A549 (cell line): Measurements from ENCODE around the gene RPAIN. TPM values are rescaled to one million over a fixed set of nuclear protein-coding genes. Genes with fewer than 3 reads are reported as not detected.
A peak's percentile ranks its signal among the peaks of the same experiment; 100 is the strongest.

Experiments used
- ATAC-seq, 2 experiments: fragments of 200-7000 bp in 1 of 2; fragments of >200 bp in 1 of 2; cut with Nextera tagmentation in 1 of 2; cut with Tn5 transposase in 1 of 2; 3 replicates each; pipeline versions ENCODE4 v1.8.0 to v1.9.1; 2018 to 2020; ENCODE audit warnings: mild to moderate bottlenecking in 1 of 2, moderate library complexity in 1 of 2
- CTCF ChIA-PET: fragments of 300-600 bp; sonication (Branson Sonifier 250); formaldehyde crosslinking; extraction: SDS; loops from one replicate; lab custom pipeline; 2021; ENCODE audit warnings: antibody characterized with exemption, inconsistent platforms; lab: Yijun Ruan, JAX
- POLR2A ChIA-PET: fragments of 350-600 bp; formaldehyde crosslinking; extraction: SDS; loops from one replicate; lab custom pipeline; 2021; ENCODE audit warnings: antibody characterized with exemption, inconsistent platforms; lab: Yijun Ruan, JAX
- DNase-seq, 2 experiments: peaks; one replicate each; pipeline versions ENCODE4 v3.0.0 to v3.0.0-alpha.2; 2011 to 2016; ENCODE audit warnings: low read depth in 1 of 2, low spot score in 1 of 2
- FAIRE-seq: peaks from 2 replicates; lab custom pipeline; 2011; peaks lifted over from hg19 to GRCh38; lab: Jason Lieb, UNC
- H3K27ac ChIP-seq, 2 experiments: fragments of >200 bp; sonication (Bioruptor Twin); formaldehyde crosslinking; 3 replicates each; pipeline ENCODE4 v1.5.1; 2016 to 2017
- H3K4me1 ChIP-seq: fragments of >200 bp; sonication (Bioruptor Twin); formaldehyde crosslinking; 3 replicates; pipeline ENCODE4 v1.6.1; 2016
- H3K4me2 ChIP-seq: fragments of >200 bp; sonication (Bioruptor Twin); formaldehyde crosslinking; 3 replicates; pipeline ENCODE4 v1.6.1; 2016
- H3K4me3 ChIP-seq: fragments of >200 bp; sonication (Bioruptor Twin); formaldehyde crosslinking; 3 replicates; pipeline ENCODE4 v1.5.1; 2016
- H3K9me3 ChIP-seq: fragments of >200 bp; sonication (Bioruptor Twin); formaldehyde crosslinking; 3 replicates; pipeline ENCODE4 v1.6.1; 2016
- CEBPB ChIP-seq, 2 experiments: fragments of >200 bp in 1 of 2; sonication (Bioruptor Twin) in 1 of 2; formaldehyde crosslinking in 1 of 2; IDR thresholded peaks; 2 replicates each; pipeline ENCODE4 v1.6.1; 2012 to 2016
- CHD4 ChIP-seq: fragments of 200-600 bp; sonication (generic); IDR thresholded peaks from 2 replicates; pipeline ENCODE4 v1.6.1; 2016; ENCODE audit warnings: antibody characterized with exemption, mild to moderate bottlenecking, borderline replicate concordance
- EHMT2 ChIP-seq: fragments of 200-600 bp; sonication (generic); IDR thresholded peaks from 2 replicates; pipeline ENCODE4 v1.6.1; 2016; ENCODE audit warnings: antibody characterized with exemption, low read depth, mild to moderate bottlenecking, moderate library complexity
- EP300 ChIP-seq, 2 experiments: fragments of >200 bp; sonication (Bioruptor Twin); formaldehyde crosslinking; IDR thresholded peaks; 2 replicates in 1 of 2; 3 replicates in 1 of 2; pipeline ENCODE4 v1.6.1; 2016 to 2017
- ESRRA ChIP-seq: fragments of 150-350 bp; IDR thresholded peaks from 2 replicates; pipeline ENCODE4 v1.6.1; 2014; ENCODE audit warnings: mild to moderate bottlenecking, low read length, borderline replicate concordance
- FOSB ChIP-seq: fragments of 250-450 bp; sonication (Bioruptor Pico); IDR thresholded peaks from 2 replicates; pipeline ENCODE4 v1.5.0; 2020; ENCODE audit warnings: mild to moderate bottlenecking, moderate library complexity
- FOSL2 ChIP-seq, 2 experiments: fragments of 450-650 bp in 1 of 2; fragments of >200 bp in 1 of 2; sonication (Bioruptor Twin) in 1 of 2; formaldehyde crosslinking; IDR thresholded peaks; 2 replicates each; pipeline versions ENCODE4 v1.5.0 to v1.6.1; 2016 to 2020; ENCODE audit warnings: mild to moderate bottlenecking in 1 of 2, moderate library complexity in 1 of 2
- GATA3 ChIP-seq: IDR thresholded peaks from 2 replicates; pipeline ENCODE4 v1.6.1; 2012; ENCODE audit warnings: borderline replicate concordance
- HDAC2 ChIP-seq: fragments of 200-600 bp; sonication (generic); IDR thresholded peaks from 2 replicates; pipeline ENCODE4 v1.6.1; 2016
- HEYL ChIP-seq: fragments of 250-450 bp; sonication (Bioruptor Pico); IDR thresholded peaks from 2 replicates; pipeline ENCODE4 v1.8.0; 2021; ENCODE audit warnings: mild to moderate bottlenecking, moderate library complexity
- HMGXB4 ChIP-seq: fragments of 250-450 bp; sonication (Bioruptor Pico); IDR thresholded peaks from 2 replicates; pipeline ENCODE4 v1.5.0; 2021; ENCODE audit warnings: mild to moderate bottlenecking, moderate library complexity, borderline replicate concordance
- HOXB5 ChIP-seq: fragments of 250-450 bp; sonication (Bioruptor Pico); IDR thresholded peaks from 2 replicates; pipeline ENCODE4 v1.5.0; 2020; ENCODE audit warnings: mild to moderate bottlenecking, moderate library complexity
- KDM1A ChIP-seq: fragments of 200-600 bp; sonication (generic); IDR thresholded peaks from 2 replicates; pipeline ENCODE4 v1.6.1; 2016; ENCODE audit warnings: low read depth, mild to moderate bottlenecking
- KDM5A ChIP-seq: fragments of 200-600 bp; sonication (generic); IDR thresholded peaks from 2 replicates; pipeline ENCODE4 v1.6.1; 2016; ENCODE audit warnings: antibody characterized with exemption, mild to moderate bottlenecking
- MAZ ChIP-seq: fragments of 150-350 bp; IDR thresholded peaks from 2 replicates; pipeline ENCODE4 v1.6.1; 2014; ENCODE audit warnings: antibody characterized with exemption, low read depth, low read length, borderline replicate concordance
- MYC ChIP-seq: IDR thresholded peaks from 2 replicates; pipeline ENCODE4 v1.6.1; 2012; ENCODE audit warnings: mild to moderate bottlenecking, inconsistent platforms, low read length, improper control_type of control experiment, borderline replicate concordance
- NFE2L2 ChIP-seq: fragments of 150-350 bp; conservative IDR thresholded peaks from 2 replicates; pipeline ENCODE4 v1.6.1; 2014; ENCODE audit warnings: low read length
- NPAS2 ChIP-seq: fragments of 250-450 bp; sonication (Bioruptor Pico); IDR thresholded peaks from 2 replicates; pipeline ENCODE4 v1.8.0; 2022; ENCODE audit warnings: mild to moderate bottlenecking, moderate library complexity, borderline replicate concordance
- POLR2A ChIP-seq: IDR thresholded peaks from 2 replicates; pipeline ENCODE4 v1.6.1; 2012; ENCODE audit warnings: mild to moderate bottlenecking, low read length
- RARB ChIP-seq: fragments of 250-450 bp; sonication (Bioruptor Pico); IDR thresholded peaks from 2 replicates; pipeline ENCODE4 v1.8.0; 2021; ENCODE audit warnings: mild to moderate bottlenecking, moderate library complexity
- RCOR1 ChIP-seq: fragments of 150-350 bp; IDR thresholded peaks from 2 replicates; pipeline ENCODE4 v1.6.1; 2014; ENCODE audit warnings: antibody characterized with exemption, low read length, low read depth
- RNF2 ChIP-seq: fragments of 200-600 bp; sonication (generic); IDR thresholded peaks from 2 replicates; pipeline ENCODE4 v1.6.1; 2016; ENCODE audit warnings: low read depth, mild to moderate bottlenecking, antibody characterized with exemption, moderate library complexity, borderline replicate concordance
- SMC3 ChIP-seq: fragments of >200 bp; sonication (Bioruptor Twin); formaldehyde crosslinking; IDR thresholded peaks from 3 replicates; pipeline ENCODE4 v1.6.1; 2018; ENCODE audit warnings: inconsistent platforms
- TFCP2L1 ChIP-seq: fragments of 250-450 bp; sonication (Bioruptor Pico); IDR thresholded peaks from 2 replicates; pipeline ENCODE4 v1.5.0; 2021; ENCODE audit warnings: mild to moderate bottlenecking
- TP53 ChIP-seq: fragments of 250-450 bp; sonication (Bioruptor Pico); IDR thresholded peaks from 2 replicates; pipeline ENCODE4 v1.5.0; 2021; ENCODE audit warnings: mild to moderate bottlenecking, moderate library complexity
- ZC3H11A ChIP-seq: fragments of 450-650 bp; IDR thresholded peaks from 2 replicates; pipeline ENCODE4 v1.6.1; 2014; ENCODE audit warnings: antibody characterized with exemption, mild to moderate bottlenecking
- ZFP36 ChIP-seq: fragments of 450-650 bp; IDR thresholded peaks from 2 replicates; pipeline ENCODE4 v1.6.1; 2014; ENCODE audit warnings: borderline replicate concordance; ENCODE audit not compliant: partially characterized antibody
- ZSCAN20 ChIP-seq: fragments of 250-450 bp; sonication (Bioruptor Pico); IDR thresholded peaks from 2 replicates; pipeline ENCODE4 v1.8.0; 2022; ENCODE audit warnings: mild to moderate bottlenecking, moderate library complexity
- WGBS: methylation state at CpG from one replicate; pipeline ENCODE4 v1.1.6; 2017; ENCODE audit errors: missing lambda C conversion rate; 5-methylcytosine and 5-hydroxymethylcytosine counted together
- polyA plus RNA-seq, 4 experiments: library from polyadenylated mRNA; depleted of rRNA in 3 of 4; stranded (reverse); fragments of >200 nt; fragmentation: RNase III in 1 of 4; extraction: RNeasy Plus Mini Kit Qiagen cat#74134 plus additional on column Dnase treatment in 1 of 4; gene quantifications; 2 replicates in 3 of 4; 3 replicates in 1 of 4; pipeline ENCODE4 v1.2.3, GENCODE V29; 2011 to 2017

RPAIN gene
- polyA plus RNA-seq, 2 of the 4 experiments (the other 2 are of a cell fraction), result 67.6 to 71.9 TPM

GRCh38 chr17:5443728-5444127 lies 23.7 kb downstream of the RPAIN start:
- TF ChIP-seq NPAS2 (CRISPR knock-in tag) (no peak), HDAC2 (peak; percentile 80; the same call in 1 of the 2 replicates), KDM1A (peak; percentile 64; the same call in 1 of the 2 replicates), KDM5A (no peak), FOSL2 (IDR thresholded peaks at IDR 0.05) (no peak), FOSL2 (CRISPR knock-in tag; IDR thresholded peaks at IDR 0.05) (no peak), ZFP36 (no peak)
- Histone ChIP-seq H3K4me3 (no peak overlapping the region), H3K4me1 (peaks cover 5% of the 10 kb centered on the region; the same call in 2 of the 3 replicates), H3K9me3 (no peaks in the 10 kb centered on the region), H3K27ac (no peak overlapping the region), H3K4me2 (no peak overlapping the region)
- ChIA-PET POLR2A (no interaction called here), CTCF (interaction anchor here (0.6 to 10.9 kb wide), 4 partner anchors 11 to 195 kb away, joined by 3 to 178 read pairs (median 8); no protein-coding TSS in a partner anchor)
- FAIRE-seq (no peak), DNase-seq (no peak), ATAC-seq (no peak)
- 98% methylated on average over 6 of the region's 6 CpGs for WGBS

DNA sequence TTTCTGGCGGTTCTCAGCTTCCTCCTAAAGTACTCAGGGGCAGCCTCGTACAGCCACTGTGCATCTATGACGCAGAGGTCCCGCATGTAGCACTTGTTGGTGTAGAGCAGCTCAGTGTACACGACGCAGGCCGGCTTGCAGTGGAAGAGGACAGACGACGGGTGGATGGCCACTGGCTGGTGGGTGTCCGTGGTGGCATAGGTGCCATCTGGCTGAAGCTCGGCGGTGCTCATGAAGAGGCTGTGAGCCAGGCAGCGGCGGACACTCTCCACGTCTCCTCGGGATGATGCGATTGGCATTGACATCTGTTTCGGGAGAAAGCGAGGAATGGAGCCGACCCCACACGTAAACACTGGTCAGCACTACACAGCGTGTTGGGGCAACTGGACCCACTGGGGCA lies 24.2 kb downstream of the RPAIN start:
- POLR2A ChIA-PET, result no interaction called here
- WGBS, result 92% methylated on average over 22 of the region's 22 CpGs

DNA sequence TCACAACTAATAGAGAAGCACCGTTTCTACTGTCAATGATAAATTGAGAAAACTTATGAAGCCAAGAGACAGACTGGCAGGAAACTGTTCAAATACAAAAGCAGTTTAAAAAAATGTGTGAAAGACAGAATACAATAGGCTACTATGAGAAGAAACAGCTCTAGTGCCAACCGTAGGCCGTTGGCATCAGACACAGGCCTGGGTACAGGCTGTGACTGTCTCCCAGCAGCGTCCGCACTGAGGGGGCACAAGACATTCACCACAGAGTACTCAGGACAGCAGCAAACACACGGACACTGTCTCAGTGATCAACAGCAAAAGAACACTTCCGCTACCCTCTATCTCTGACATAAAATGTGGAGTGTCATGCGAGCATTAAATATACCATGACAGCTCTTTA lies 26.8 kb downstream of the RPAIN start:
- Histone ChIP-seq H3K4me1 (no peaks in the 10 kb centered on the region), H3K27ac (no peak overlapping the region), H3K4me2 (no peak overlapping the region), H3K9me3 (no peaks in the 10 kb centered on the region), H3K4me3 (no peak overlapping the region)
- WGBS, result 92% methylated on average over 8 of the region's 8 CpGs
- DNase-seq, result no peak
- no peak for ATAC-seq
- FAIRE-seq, result no peak
- CTCF ChIA-PET, result interaction anchor here (1.3 to 7.6 kb wide), 2 partner anchors 8 to 13 kb away, joined by 3 to 76 read pairs; partner anchors contain the start of gene C1QBP
- POLR2A ChIA-PET, result no interaction called here
- TF ChIP-seq TFCP2L1 (CRISPR knock-in tag), result no peak
- no peak for TF ChIP-seq HOXB5 (CRISPR knock-in tag)
- TF ChIP-seq CEBPB (IDR thresholded peaks at IDR 0.05), result no peak

More for the DNA sequence above, 24.2 kb downstream of the RPAIN start:
- DNase-seq (no peak), ATAC-seq (no peak), FAIRE-seq (no peak)
- Histone ChIP-seq H3K27ac (no peak overlapping the region), H3K9me3 (no peaks in the 10 kb centered on the region), H3K4me1 (peaks cover 5% of the 10 kb centered on the region; the same call in 2 of the 3 replicates), H3K4me3 (no peak overlapping the region), H3K4me2 (no peak overlapping the region)
- no peak for TF ChIP-seq SMC3
- TF ChIP-seq RNF2, result no peak
- TF ChIP-seq KDM5A, result no peak
- TF ChIP-seq HEYL (CRISPR knock-in tag), result no peak
- no peak for TF ChIP-seq MAZ
- no peak for TF ChIP-seq POLR2A
- no peak for TF ChIP-seq TFCP2L1 (CRISPR knock-in tag)
- no peak for TF ChIP-seq EHMT2
- no peak for TF ChIP-seq ZC3H11A
- TF ChIP-seq MYC, result no peak
- no peak for TF ChIP-seq FOSL2 (IDR thresholded peaks at IDR 0.05)
- TF ChIP-seq FOSL2 (CRISPR knock-in tag; IDR thresholded peaks at IDR 0.05), result no peak
- TF ChIP-seq TP53 (CRISPR knock-in tag), result no peak
- TF ChIP-seq KDM1A, result no peak
- no peak for TF ChIP-seq EP300 (IDR thresholded peaks at IDR 0.05)
- CTCF ChIA-PET, result interaction anchor here (0.7 to 10.9 kb wide), 3 partner anchors 11 to 17 kb away, joined by 4 to 178 read pairs (median 11); no protein-coding TSS in a partner anchor

GRCh38 chr17:5464717-5465507 lies 44.9 kb downstream of the RPAIN start:
- no peak overlapping the region for H3K4me2 ChIP-seq
- no peak for FAIRE-seq
- 88% methylated on average over 10 of the region's 10 CpGs for WGBS
- no peak for ATAC-seq
- ChIA-PET CTCF (interaction anchor here (0.6 to 13.3 kb wide), 5 partner anchors 10 to 42 kb away, joined by 3 to 86 read pairs (median 3); partner anchors contain the start of gene C1QBP), POLR2A (no interaction called here)
- H3K9me3 ChIP-seq, result no peaks in the 10 kb centered on the region
- H3K4me3 ChIP-seq, result no peak overlapping the region
- peaks cover 9% of the 10 kb centered on the region; the same call in 2 of the 3 replicates for H3K4me1 ChIP-seq
- no peak for TF ChIP-seq FOSB (CRISPR knock-in tag)
- TF ChIP-seq RCOR1, result no peak
- TF ChIP-seq ZFP36, result no peak
- no peak for TF ChIP-seq NFE2L2
- TF ChIP-seq RNF2, result no peak
- no peak for TF ChIP-seq ZSCAN20 (CRISPR knock-in tag)
- TF ChIP-seq FOSL2 (IDR thresholded peaks at IDR 0.05), result no peak
- TF ChIP-seq FOSL2 (CRISPR knock-in tag; IDR thresholded peaks at IDR 0.05), result no peak
- TF ChIP-seq CHD4, result no peak
- TF ChIP-seq HEYL (CRISPR knock-in tag), result no peak
- no peak for TF ChIP-seq GATA3
- no peak for TF ChIP-seq RARB
- TF ChIP-seq HMGXB4 (CRISPR knock-in tag), result no peak
- no peak for TF ChIP-seq ESRRA
- TF ChIP-seq EP300 (IDR thresholded peaks at IDR 0.05), result no peak
- H3K27ac ChIP-seq, result no peak overlapping the region
- no peak for DNase-seq
